OCI-LY3 (cell line): ENCODE measurements around the gene GFI1B.
A peak's percentile ranks its signal among the peaks of the same experiment; 100 is the strongest.

Source experiments
- H2AFZ ChIP-seq: fragments of 200-600, 300-600 bp; shearing (Covaris generic); 2 replicates; pipeline ENCODE4 v1.6.0; 2014; ENCODE audit warnings: antibody characterized with exemption, low read depth, low read length
- H3K27ac ChIP-seq: fragments of 200-600, 300-600 bp; sonication (generic); 2 replicates; pipeline ENCODE4 v1.5.1; 2014; ENCODE audit warnings: mild to moderate bottlenecking, low read length, moderate library complexity, mixed read lengths
- H3K27me3 ChIP-seq: fragments of 200-600, 300-600 bp; sonication (generic); 2 replicates; pipeline ENCODE4 v1.6.1; 2014; ENCODE audit warnings: low read depth, low read length, mixed read lengths
- H3K36me3 ChIP-seq: fragments of 200-600, 300-600 bp; sonication (generic); replicated peaks from 2 replicates; pipeline ENCODE3; 2014; ENCODE audit warnings: low read depth, low read length, mixed read lengths
- H3K4me1 ChIP-seq: fragments of 300-600, 200-600 bp; sonication (generic); 2 replicates; pipeline ENCODE4 v1.6.1; 2014; ENCODE audit warnings: low read length, mixed read lengths
- H3K4me2 ChIP-seq: fragments of 200-600, 300-600 bp; sonication (generic); 2 replicates; pipeline ENCODE4 v1.6.1; 2014; ENCODE audit warnings: low read length, mixed read lengths
- H3K4me3 ChIP-seq: fragments of 300-600, 200-600 bp; sonication (generic); 2 replicates; pipeline ENCODE4 v1.5.1; 2014; ENCODE audit warnings: antibody characterized with exemption, mild to moderate bottlenecking, low read length, moderate library complexity
- H3K79me2 ChIP-seq: fragments of 300-600, 200-600 bp; shearing (Covaris generic); 2 replicates; pipeline ENCODE4 v1.6.1; 2014; ENCODE audit warnings: mild to moderate bottlenecking, low read length, mixed read lengths
- H3K9ac ChIP-seq: fragments of 300-600, 200-600 bp; shearing (Covaris generic); 2 replicates; pipeline ENCODE4 v1.6.0; 2014; ENCODE audit warnings: mild to moderate bottlenecking, low read length, moderate library complexity
- H3K9me3 ChIP-seq: fragments of 200-600, 300-600 bp; shearing (Covaris generic); 2 replicates; pipeline ENCODE4 v1.6.1; 2014; ENCODE audit warnings: low read length, mixed read lengths; ENCODE audit not compliant: insufficient read depth
- H4K20me1 ChIP-seq: fragments of 200-600, 300-600 bp; sonication (generic); 2 replicates; pipeline ENCODE4 v1.6.1; 2016; ENCODE audit warnings: low read length, mixed read lengths; ENCODE audit not compliant: insufficient read depth
- EZH2phosphoT487 ChIP-seq: fragments of 200-600 bp; shearing (Covaris generic); IDR thresholded peaks from 2 replicates; pipeline ENCODE4 v1.6.1; 2018; ENCODE audit warnings: antibody characterized with exemption, mixed run types, low read depth
- TF ChIP-seq, protein P1 (sequence below): fragments of 200-600, 300-600 bp; sonication (generic); IDR thresholded peaks from 2 replicates; pipeline ENCODE4 v1.5.1; 2014; ENCODE audit warnings: antibody characterized with exemption, low read length, low read depth

The GFI1B gene

DNA sequence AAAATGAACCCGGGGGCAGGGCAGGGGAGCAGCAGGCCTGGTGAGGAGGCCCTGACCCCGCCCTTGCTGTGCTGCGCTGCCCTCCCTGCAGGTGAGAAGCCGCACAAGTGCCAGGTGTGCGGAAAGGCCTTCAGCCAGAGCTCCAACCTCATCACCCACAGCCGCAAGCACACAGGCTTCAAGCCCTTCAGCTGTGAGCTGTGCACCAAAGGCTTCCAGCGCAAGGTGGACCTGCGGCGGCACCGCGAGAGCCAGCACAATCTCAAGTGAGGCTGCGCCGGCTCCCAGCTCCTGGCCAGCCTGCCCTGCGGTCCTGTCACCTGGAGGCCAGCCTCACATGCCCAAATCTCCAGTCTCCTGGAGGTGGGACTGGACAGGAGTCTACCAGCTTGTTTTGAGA, 12.3 kb downstream of the GFI1B start:
- Histone ChIP-seq H4K20me1 (no peaks in the 10 kb centered on the region), H2AFZ (no peak overlapping the region), H3K36me3 (no peaks in the 10 kb centered on the region), H3K27me3 (peaks cover 44% of the 10 kb centered on the region), H3K9me3 (no peaks in the 10 kb centered on the region), H3K4me3 (no peak overlapping the region), H3K4me2 (no peak overlapping the region), H3K27ac (no peak overlapping the region), H3K4me1 (no peaks in the 10 kb centered on the region), H3K79me2 (no peaks in the 10 kb centered on the region), H3K9ac (no peak overlapping the region)
- no peak for TF ChIP-seq EZH2phosphoT487
- TF ChIP-seq, protein P1, sequence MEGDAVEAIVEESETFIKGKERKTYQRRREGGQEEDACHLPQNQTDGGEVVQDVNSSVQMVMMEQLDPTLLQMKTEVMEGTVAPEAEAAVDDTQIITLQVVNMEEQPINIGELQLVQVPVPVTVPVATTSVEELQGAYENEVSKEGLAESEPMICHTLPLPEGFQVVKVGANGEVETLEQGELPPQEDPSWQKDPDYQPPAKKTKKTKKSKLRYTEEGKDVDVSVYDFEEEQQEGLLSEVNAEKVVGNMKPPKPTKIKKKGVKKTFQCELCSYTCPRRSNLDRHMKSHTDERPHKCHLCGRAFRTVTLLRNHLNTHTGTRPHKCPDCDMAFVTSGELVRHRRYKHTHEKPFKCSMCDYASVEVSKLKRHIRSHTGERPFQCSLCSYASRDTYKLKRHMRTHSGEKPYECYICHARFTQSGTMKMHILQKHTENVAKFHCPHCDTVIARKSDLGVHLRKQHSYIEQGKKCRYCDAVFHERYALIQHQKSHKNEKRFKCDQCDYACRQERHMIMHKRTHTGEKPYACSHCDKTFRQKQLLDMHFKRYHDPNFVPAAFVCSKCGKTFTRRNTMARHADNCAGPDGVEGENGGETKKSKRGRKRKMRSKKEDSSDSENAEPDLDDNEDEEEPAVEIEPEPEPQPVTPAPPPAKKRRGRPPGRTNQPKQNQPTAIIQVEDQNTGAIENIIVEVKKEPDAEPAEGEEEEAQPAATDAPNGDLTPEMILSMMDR: no peak

DNA sequence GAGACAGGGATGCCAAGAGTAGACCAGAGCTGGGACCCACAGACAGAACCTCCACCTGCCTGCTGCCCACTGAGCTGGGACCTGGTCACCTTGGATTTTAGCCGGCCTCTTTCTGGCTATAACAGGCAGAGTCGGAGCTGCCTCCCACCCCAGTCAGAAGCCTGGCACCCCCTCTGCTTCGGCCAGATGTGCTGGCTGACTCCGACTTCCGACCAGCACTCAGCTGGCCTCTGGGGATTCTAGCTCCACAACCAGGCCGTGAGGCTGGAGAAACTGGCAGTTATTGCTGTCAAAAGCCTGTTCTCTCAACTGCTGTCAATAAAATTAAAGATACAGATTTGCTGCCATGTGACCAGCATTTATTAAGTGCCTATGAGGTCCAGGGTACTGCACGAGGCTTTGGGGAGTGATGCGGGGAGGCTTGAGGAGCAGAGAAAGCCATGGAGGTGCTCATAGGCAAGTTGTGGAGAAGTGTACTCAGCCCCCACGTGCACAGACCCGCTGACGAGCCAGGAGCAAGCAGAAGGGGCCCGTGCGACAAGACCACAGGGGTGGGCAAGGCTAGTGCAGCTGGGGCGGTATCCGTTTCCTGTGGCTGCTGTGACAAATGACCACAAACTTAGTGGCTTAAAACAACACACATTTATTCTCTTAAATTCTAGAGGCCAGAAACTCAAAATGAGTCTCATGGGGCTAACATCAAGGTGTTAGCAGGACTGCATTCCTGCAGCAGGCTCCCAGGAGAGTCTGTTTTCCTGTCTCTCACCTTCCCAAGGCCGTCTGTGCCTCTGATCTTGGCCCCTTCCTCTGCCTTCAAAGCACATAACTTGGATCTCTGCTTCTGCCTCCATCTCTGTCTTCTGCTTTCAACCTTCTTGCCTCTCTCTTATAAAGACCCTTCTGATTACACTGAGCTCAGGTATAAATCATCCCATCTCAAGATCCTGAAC, 13.1 kb downstream of the GFI1B start:
- Histone ChIP-seq H4K20me1 (no peaks in the 10 kb centered on the region), H3K9ac (no peak overlapping the region), H3K27me3 (peaks cover 52% of the 10 kb centered on the region), H3K4me2 (no peak overlapping the region), H3K36me3 (no peaks in the 10 kb centered on the region), H3K4me3 (no peak overlapping the region), H2AFZ (no peak overlapping the region), H3K79me2 (no peaks in the 10 kb centered on the region), H3K9me3 (no peaks in the 10 kb centered on the region), H3K27ac (no peak overlapping the region), H3K4me1 (no peaks in the 10 kb centered on the region)
- TF ChIP-seq EZH2phosphoT487: no peak
- TF ChIP-seq, protein P1: no peak

DNA sequence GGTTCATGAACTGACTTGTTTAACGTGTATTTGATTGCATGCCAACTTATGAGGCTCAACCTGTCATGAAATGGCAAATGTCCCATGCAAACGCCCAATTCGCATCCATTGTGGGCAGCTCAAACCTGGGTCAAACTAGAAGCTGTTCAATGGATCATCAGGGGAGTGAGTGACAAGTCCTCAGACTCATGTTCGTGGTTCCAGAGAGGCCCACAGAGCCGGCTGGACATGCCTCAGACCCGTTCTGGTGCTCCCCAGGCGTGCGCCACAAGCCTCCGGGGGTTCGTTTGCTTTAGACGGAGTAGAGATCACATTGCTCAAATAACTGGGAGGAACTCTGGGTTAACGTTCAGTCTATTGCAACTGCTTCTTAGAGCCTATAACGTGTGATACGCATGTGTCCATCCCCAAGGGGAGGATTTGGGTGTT, 15.0 kb downstream of the GFI1B start:
- H3K27me3 ChIP-seq: peaks cover 55% of the 10 kb centered on the region
- TF ChIP-seq, protein P1: no peak
- TF ChIP-seq EZH2phosphoT487: no peak
- no peaks in the 10 kb centered on the region for H3K9me3 ChIP-seq
- no peak overlapping the region for H2AFZ ChIP-seq
- no peak overlapping the region for H3K4me2 ChIP-seq
- H3K4me1 ChIP-seq: no peaks in the 10 kb centered on the region
- no peaks in the 10 kb centered on the region for H3K36me3 ChIP-seq
- H3K79me2 ChIP-seq: no peaks in the 10 kb centered on the region
- H3K4me3 ChIP-seq: no peak overlapping the region
- no peak overlapping the region for H3K9ac ChIP-seq
- no peaks in the 10 kb centered on the region for H4K20me1 ChIP-seq
- no peak overlapping the region for H3K27ac ChIP-seq

DNA sequence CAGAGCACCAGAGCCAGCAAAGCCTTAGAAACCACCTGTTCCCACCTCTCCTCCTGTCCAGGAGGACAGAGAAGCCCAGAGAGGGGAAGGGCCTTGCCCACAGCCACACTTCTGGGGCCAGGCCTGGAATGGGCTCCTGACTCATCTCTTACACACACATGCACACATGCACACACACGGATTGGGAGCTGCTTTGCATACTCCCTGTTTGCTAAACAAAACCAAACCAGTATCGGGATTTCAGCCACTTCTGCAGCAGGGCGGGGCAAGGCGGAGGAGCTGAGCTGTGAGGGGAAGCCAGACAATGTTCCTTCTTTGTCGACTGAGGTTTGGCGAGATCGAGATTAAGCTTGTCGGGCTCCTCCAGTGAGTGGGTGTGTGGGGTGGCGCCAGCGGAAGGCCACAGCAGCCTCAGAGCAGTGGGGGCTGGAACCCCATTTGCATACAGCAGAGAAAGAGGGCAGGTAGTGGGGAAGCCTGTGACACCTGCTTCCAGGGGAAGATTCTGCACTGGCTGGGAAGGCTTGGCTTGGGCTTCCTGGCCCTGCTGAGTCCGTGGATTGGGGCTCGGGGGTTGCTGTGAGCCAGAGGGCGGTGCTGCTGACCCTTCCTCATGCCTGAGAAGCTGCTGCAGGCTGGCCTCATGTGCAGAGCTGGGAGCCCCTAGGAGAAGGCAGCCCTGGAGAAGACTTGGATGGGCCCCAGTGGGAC, 16.1 kb downstream of the GFI1B start:
- no peaks in the 10 kb centered on the region for H3K9me3 ChIP-seq
- H3K27ac ChIP-seq: no peak overlapping the region
- no peaks in the 10 kb centered on the region for H4K20me1 ChIP-seq
- peaks cover 63% of the 10 kb centered on the region for H3K27me3 ChIP-seq
- peak overlapping the region; percentile 14; the same call in 1 of the 2 replicates for H3K4me2 ChIP-seq
- no peaks in the 10 kb centered on the region for H3K79me2 ChIP-seq
- no peak for TF ChIP-seq EZH2phosphoT487
- H3K4me1 ChIP-seq: no peaks in the 10 kb centered on the region
- no peak overlapping the region for H3K9ac ChIP-seq
- H2AFZ ChIP-seq: no peak overlapping the region
- H3K4me3 ChIP-seq: no peak overlapping the region
- no peaks in the 10 kb centered on the region for H3K36me3 ChIP-seq
